ENCODE results near the gene DAND5.

DAND5 gene

GRCh38 chr19:13011653-13012389 lies 42.4 kb downstream of the DAND5 start:
- no peak for DNase-seq

- DNase-seq = no peak
These were observed 43.0 kb downstream of the DAND5 start for GRCh38 chr19:13012390-13012689.

GRCh38 chr19:13012690-13013608 lies 43.6 kb downstream of the DAND5 start:
- DNase-seq = no peak

DNA sequence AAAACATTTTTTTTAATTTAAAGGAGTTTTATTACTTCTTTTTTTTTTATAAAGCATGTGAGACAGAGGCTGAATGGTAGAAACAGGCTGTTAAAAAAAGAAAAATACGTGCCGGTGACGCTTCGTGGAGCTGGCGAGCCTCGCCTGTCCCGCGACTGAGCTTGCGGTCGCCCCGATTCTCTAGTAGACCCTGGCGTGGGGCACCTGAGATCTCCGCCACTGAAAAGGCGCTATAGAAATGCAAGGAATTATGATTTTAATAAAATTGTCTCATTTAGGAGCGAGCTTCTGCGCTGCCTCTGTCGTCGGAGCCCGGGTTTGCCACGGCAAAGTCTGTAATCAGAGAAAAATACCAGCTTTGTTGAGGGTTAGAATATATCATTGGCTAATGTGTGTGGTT lies 44.3 kb downstream of the DAND5 start:
- DNase-seq = no peak

DNA sequence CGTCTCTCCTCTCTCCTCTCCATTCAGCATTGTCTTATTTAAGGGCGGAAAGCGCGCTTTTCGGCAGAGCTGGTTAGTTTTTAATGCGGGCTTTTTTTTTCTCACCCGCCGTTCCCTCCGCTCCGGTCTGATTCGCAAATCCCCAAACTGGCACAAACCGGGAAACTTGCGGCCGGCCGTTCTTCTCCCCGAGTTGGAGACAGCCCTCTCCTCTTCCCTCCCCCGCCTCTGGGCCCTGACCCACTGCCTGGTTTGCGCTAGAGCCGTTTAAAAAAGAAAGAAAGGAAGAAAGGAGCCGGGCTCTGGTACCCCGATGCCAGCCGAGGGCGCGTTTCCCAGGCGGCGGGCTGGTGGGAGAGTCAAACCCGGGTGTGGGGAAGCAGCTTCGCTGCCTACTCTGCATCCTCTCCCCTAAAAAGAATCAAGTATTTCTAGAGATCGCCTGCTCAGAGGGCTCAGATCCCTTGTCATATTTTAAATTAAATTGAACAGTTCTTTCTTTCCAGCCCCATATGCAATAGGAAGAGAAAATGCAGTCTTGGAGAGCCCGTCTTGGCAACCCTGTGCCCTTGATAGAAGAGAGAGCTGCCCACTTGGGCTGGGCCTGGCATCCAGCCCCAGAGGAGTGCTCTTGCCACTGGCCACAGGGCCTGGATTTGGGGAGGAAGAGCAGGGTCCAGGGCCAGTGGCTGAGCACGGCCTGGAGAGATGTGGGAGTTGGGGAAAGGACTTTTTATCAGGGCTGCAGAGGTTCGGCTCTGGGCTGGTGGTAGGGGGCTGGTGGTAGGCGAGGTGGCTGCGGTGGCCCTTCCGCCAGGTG lies 44.9 kb downstream of the DAND5 start:
- no peak for DNase-seq

- DNase-seq = no peak
These were observed 45.5 kb downstream of the DAND5 start for GRCh38 chr19:13014921-13015280.

DNA sequence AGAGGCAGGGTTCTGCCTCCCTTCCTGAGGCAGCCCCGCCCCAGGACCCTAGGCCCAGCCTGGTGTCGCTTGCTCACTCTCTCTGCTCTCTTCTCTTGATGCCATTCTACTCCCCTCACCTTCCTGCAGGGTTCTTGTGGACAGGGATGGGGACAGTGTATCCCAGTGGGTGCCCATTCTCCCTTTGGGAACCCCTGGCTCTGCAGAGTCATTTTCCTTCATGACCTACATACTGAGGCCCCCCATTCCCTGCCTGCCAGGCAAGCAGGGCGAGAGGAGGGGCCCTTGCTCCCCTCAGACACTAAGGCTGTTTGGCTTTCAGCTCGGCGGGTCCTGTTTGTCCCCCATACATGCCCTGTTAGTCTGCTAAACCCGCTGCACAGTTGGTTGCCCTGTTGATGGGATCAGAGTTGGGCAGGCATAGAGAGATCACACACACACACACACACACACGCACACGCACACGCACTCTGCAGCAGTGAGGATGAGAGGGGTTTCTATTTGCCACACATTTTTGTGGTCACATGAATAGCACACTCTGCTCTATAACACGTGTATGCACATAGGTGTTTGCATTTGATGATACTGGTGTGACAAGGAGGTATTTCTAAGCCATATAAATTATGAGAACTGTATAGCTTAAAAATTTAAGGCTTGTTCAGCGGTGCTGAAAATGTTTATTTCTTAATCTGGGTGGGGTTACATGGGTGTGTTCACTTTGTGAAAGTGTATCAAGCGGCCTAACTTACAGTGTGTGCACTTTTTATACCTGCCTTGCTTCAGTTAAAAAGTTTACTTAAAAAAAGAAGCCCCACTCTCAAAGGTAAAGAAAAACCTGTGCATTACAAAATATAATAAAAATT lies 46.2 kb downstream of the DAND5 start:
- no peak for DNase-seq

DNA sequence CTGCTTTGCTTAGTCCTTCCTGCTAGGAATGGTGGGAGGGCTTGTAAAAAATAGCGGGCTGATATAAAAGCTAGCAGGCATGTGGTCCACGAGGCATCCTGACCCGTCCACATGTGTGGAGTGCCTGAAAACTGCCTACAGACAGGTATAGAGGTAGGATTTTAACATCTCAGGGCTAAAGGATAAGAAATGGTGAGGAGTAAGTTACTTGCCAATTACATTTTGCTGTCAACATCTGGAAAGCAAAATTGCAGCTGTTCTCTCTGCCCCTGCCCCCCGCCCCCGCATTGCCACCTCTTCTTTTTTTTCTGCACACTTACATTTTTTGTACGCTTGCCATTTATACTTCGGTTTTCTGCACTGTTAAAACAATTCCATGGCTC lies 46.9 kb downstream of the DAND5 start:
- DNase-seq = no peak

GRCh38 chr19:13016628-13017305 lies 47.4 kb downstream of the DAND5 start:
- no peak for DNase-seq

DNA sequence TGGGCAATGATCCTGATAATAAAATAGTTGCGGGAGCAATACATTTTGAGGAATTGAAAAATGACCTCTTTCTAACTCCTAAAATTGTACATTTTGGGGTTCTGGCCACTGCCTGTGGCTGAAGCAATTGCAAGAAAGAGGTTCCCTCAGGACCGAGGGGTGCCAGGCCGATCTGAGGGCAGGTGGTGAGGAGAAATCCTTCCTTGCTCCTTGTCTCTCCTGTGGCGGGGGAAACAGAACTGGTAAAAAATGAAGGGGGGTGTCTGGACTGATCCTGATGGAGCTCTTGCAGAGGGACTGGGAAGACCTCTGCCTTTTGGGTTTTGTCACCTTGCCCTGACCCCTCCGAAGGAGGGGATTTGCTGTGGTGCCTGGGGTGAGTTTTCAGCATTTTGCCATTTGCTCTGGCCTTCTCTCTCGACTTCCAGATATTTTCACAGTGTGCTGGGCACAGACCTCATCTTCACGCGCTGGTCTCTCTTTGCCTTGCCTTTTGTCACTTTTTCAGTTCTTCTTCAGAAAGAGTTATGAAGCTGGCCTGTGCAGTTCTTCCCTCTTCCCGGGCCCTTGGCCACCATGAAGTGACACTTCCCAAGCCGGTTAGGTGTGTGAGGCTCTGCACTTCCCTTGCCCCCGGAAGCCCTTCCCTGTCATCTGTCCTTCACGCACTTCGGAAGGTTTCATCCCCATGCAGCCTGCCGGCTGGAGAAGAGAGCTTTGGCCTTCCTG lies 48.1 kb downstream of the DAND5 start:
- DNase-seq = no peak

- DNase-seq = no peak
These were observed 48.9 kb downstream of the DAND5 start for GRCh38 chr19:13018035-13018914.

DNA sequence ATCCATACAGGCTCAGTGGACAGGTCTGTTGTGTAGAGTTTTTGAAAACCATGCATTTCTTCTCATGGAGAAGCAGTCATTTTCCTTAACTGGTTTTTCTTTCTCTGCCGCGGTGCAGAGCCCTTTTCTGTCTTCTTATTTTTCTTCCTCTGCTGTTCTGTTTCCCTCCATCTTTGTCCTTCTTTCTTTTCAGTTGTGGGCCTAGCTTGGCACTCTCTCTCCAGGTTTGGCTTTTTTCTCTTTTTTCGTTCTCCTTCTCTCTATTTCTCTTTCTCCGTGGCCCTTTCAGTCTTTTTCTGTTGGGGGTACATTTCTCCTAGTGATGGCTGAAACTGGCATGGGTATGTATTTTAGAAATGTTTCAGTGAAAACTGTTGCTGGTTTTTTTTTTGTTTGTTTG lies 50.0 kb downstream of the DAND5 start:
- no peak for DNase-seq

- no peak for DNase-seq
These were observed 50.6 kb downstream of the DAND5 start for GRCh38 chr19:13020002-13020414.

- no peak for DNase-seq
These were observed 52.9 kb downstream of the DAND5 start for GRCh38 chr19:13022111-13022858.

- no peak for DNase-seq
These were observed 53.7 kb downstream of the DAND5 start for GRCh38 chr19:13022859-13023636.

DNA sequence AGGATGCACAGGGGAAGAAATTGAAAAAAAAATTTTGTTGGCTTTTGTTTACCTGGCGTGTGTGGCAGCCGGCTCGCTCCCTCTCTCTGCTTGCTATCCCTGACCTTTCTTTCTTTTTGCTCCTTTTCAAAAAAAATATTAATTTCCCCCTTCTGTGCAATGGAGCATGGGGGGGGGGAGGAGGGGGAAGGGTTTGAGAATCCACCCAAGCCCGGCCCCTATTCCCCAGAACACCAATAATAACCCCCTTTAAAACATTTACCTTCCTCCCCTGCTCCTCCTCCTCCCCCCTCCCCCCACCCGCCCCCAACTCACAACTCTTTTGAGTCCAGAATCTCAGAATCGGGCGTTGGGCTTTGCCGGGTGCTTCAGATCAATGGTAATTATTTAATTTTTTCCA lies 54.3 kb downstream of the DAND5 start:
- no peak for DNase-seq
